Esophagus muscularis mucosa (tissue), 3 donors: ENCODE results near the gene BDKRB1.

Source experiments
- CTCF ChIP-seq, 3 experiments: fragments of 200-600 bp in 2 of 3; fragments of 450-650 bp in 1 of 3; sonication (generic) in 2 of 3; IDR thresholded peaks; one replicate each; pipeline ENCODE4 v1.5.1; 2017 to 2019; ENCODE audit warnings: antibody characterized with exemption in 3 of 3, mild to moderate bottlenecking in 2 of 3, moderate library complexity in 1 of 3
- POLR2A ChIP-seq: fragments of 450-650 bp; IDR thresholded peaks from one replicate; pipeline ENCODE4 v1.6.1; 2017; ENCODE audit warnings: antibody characterized with exemption, moderate library complexity, mild to moderate bottlenecking, low read depth
- POLR2AphosphoS5 ChIP-seq, 2 donors: sonication (generic); formaldehyde crosslinking; IDR thresholded peaks; one replicate each; pipeline ENCODE4 v1.6.1; 2017; ENCODE audit warnings: antibody characterized with exemption in 2 of 2

- no peak for TF ChIP-seq CTCF (IDR thresholded peaks at IDR 0.05)
- TF ChIP-seq POLR2AphosphoS5 (IDR thresholded peaks at IDR 0.05) = no peak
- no peak for TF ChIP-seq POLR2A
Observed at GRCh38 chr14:96251656-96252155, 4.3 kb upstream of the BDKRB1 start.
